Keratinocyte (primary cell): Measurements from ENCODE around the gene ADAMTS15. TPM values are rescaled to one million over a fixed set of nuclear protein-coding genes. Genes with fewer than 3 reads are reported as not detected.

Source experiments
- DNase-seq: peaks from one replicate; pipeline ENCODE4 v3.0.0-alpha.2; 2011; ENCODE audit warnings: low read depth, missing footprints, low spot score
- FAIRE-seq: peaks from 2 replicates; lab custom pipeline; 2011; peaks lifted over from hg19 to GRCh38; lab: Jason Lieb, UNC
- H2AFZ ChIP-seq: 2 replicates; pipeline ENCODE4 v1.6.0; 2012; ENCODE audit warnings: low read length, control low read depth, inconsistent platforms; ENCODE audit not compliant: control insufficient read depth
- H3K27ac ChIP-seq: 2 replicates; pipeline ENCODE4 v1.5.1; 2011; ENCODE audit warnings: low read length; ENCODE audit not compliant: control insufficient read depth, insufficient read depth
- H3K27me3 ChIP-seq: 3 replicates; pipeline ENCODE4 v1.6.0; 2011; ENCODE audit warnings: low read length; ENCODE audit not compliant: control insufficient read depth, insufficient read depth; ENCODE audit errors: extremely low read depth
- H3K36me3 ChIP-seq, 2 experiments: 2 replicates in 1 of 2; 3 replicates in 1 of 2; pipeline ENCODE4 v1.5.1; 2011; ENCODE audit warnings: low read length in 2 of 2, mild to moderate bottlenecking in 1 of 2; ENCODE audit not compliant: control insufficient read depth in 2 of 2, insufficient read depth in 2 of 2; ENCODE audit errors: extremely low read depth in 1 of 2
- H3K4me1 ChIP-seq: 3 replicates; pipeline ENCODE4 v1.5.1; 2011; ENCODE audit warnings: low read length; ENCODE audit not compliant: control insufficient read depth, insufficient read depth; ENCODE audit errors: extremely low read depth
- H3K4me2 ChIP-seq: 3 replicates; pipeline ENCODE4 v1.6.0; 2011; ENCODE audit warnings: low read depth, low read length; ENCODE audit not compliant: control insufficient read depth, insufficient read depth; ENCODE audit errors: extremely low read depth
- H3K4me3 ChIP-seq, 3 experiments: fragments of 200-600 bp in 1 of 3; sonication (generic) in 1 of 3; 2 replicates in 2 of 3; 3 replicates in 1 of 3; pipeline ENCODE4 v1.5.1; 2011 to 2016; ENCODE audit warnings: low read length in 3 of 3, mild to moderate bottlenecking in 3 of 3, control low read depth in 2 of 3, inconsistent platforms in 1 of 3, low read depth in 1 of 3, mixed read lengths in 1 of 3, mixed run types in 1 of 3, moderate library complexity in 1 of 3; ENCODE audit not compliant: control insufficient read depth in 2 of 3, insufficient read depth in 2 of 3; ENCODE audit errors: extremely low read depth in 1 of 3
- H3K79me2 ChIP-seq: 2 replicates; pipeline ENCODE4 v1.6.0; 2012; ENCODE audit warnings: low read length; ENCODE audit not compliant: control insufficient read depth, insufficient read depth
- H3K9ac ChIP-seq: 3 replicates; pipeline ENCODE4 v1.6.0; 2011; ENCODE audit warnings: low read length; ENCODE audit not compliant: control insufficient read depth, insufficient read depth; ENCODE audit errors: extremely low read depth
- H3K9me1 ChIP-seq: 3 replicates; pipeline ENCODE4 v1.6.0; 2011; ENCODE audit warnings: low read length; ENCODE audit not compliant: control insufficient read depth, insufficient read depth; ENCODE audit errors: extremely low read depth
- H3K9me3 ChIP-seq: 2 replicates; pipeline ENCODE4 v1.5.1; 2012; ENCODE audit warnings: low read depth, low read length; ENCODE audit not compliant: control insufficient read depth
- H4K20me1 ChIP-seq: 3 replicates; pipeline ENCODE4 v1.6.0; 2011; ENCODE audit warnings: low read length; ENCODE audit not compliant: control insufficient read depth, insufficient read depth; ENCODE audit errors: extremely low read depth
- EZH2 ChIP-seq: IDR thresholded peaks from one replicate; pipeline ENCODE4 v1.6.1; 2012; ENCODE audit warnings: inconsistent platforms, mild to moderate bottlenecking, low read length, moderate library complexity
- dilution Hi-C: fragments of 300-500 bp; cut with MboI; formaldehyde crosslinking; loops from one replicate; pipeline ENCODE4 v1.7.0; 2020; ENCODE audit warnings: low sequenced_read_pairs; ENCODE audit not compliant: extremely low pct_ligation_motif_present
- polyA plus RNA-seq, 5 experiments: library from polyadenylated mRNA; depleted of rRNA in 3 of 5; stranded (reverse) in 3 of 5; stranded (forward) in 1 of 5; unstranded in 1 of 5; fragments of >200 nt; gene quantifications; 1 replicate in 1 of 5; 2 replicates in 3 of 5; 3 replicates in 1 of 5; pipeline versions ENCODE4 v1.2.1 to v1.2.3, GENCODE V29; 2011 to 2012; ENCODE audit warnings: missing spikeins in 2 of 5, low read depth in 1 of 5, low replicate concordance in 1 of 5
- TF ChIP-seq, protein P1 (sequence below), 3 experiments: IDR thresholded peaks in 1 of 3; conservative IDR thresholded peaks in 1 of 3; optimal IDR thresholded peaks in 1 of 3; 2 replicates in 2 of 3; 3 replicates in 1 of 3; pipeline versions ENCODE3 to v1.5.1; 2011; ENCODE audit warnings: low read length in 3 of 3, mild to moderate bottlenecking in 3 of 3, moderate library complexity in 2 of 3, control low read depth in 1 of 3, inconsistent platforms in 1 of 3; ENCODE audit not compliant: insufficient read depth in 2 of 3; ENCODE audit errors: extremely low read depth in 1 of 3

ADAMTS15 gene
- polyA plus RNA-seq, 1 donor (not counting 4 experiments of a cell fraction or from before 2014, with no cell fraction given): 0.30 TPM

DNA sequence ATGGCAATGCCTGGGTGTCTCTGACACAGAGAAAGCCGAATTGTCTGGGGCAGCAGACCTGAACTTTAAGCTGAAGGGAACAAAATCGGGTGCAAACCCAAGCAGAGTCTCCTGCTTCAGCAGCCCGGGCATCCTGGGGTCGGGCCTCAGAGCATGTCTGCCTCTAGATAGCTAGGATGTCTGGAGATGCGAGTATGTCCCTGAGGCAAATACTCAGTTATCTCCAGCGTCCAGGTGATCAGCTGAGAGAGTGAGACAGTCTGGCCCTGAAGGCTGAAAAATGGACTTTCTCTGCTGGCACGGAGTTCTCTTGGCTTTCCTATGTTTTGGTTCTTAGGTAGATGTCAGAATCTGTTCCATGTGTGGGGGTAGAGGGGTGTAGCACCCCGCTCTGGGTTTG is 23.3 kb upstream of the ADAMTS15 start:
- Histone ChIP-seq H3K9me3 (no peaks in the 10 kb centered on the region), H3K4me1 (peaks cover 6% of the 10 kb centered on the region), H3K9ac (no peak overlapping the region), H4K20me1 (no peaks in the 10 kb centered on the region), H2AFZ (no peak overlapping the region), H3K27ac (no peak overlapping the region), H3K79me2 (no peaks in the 10 kb centered on the region), H3K4me2 (no peak overlapping the region), H3K36me3 (no peaks in the 10 kb centered on the region), H3K4me3 (no peak overlapping the region), H3K27me3 (peaks cover 83% of the 10 kb centered on the region), H3K9me1 (no peaks in the 10 kb centered on the region)
- dilution Hi-C loops: no loop called here
- TF ChIP-seq EZH2: no peak
- TF ChIP-seq, protein P1, sequence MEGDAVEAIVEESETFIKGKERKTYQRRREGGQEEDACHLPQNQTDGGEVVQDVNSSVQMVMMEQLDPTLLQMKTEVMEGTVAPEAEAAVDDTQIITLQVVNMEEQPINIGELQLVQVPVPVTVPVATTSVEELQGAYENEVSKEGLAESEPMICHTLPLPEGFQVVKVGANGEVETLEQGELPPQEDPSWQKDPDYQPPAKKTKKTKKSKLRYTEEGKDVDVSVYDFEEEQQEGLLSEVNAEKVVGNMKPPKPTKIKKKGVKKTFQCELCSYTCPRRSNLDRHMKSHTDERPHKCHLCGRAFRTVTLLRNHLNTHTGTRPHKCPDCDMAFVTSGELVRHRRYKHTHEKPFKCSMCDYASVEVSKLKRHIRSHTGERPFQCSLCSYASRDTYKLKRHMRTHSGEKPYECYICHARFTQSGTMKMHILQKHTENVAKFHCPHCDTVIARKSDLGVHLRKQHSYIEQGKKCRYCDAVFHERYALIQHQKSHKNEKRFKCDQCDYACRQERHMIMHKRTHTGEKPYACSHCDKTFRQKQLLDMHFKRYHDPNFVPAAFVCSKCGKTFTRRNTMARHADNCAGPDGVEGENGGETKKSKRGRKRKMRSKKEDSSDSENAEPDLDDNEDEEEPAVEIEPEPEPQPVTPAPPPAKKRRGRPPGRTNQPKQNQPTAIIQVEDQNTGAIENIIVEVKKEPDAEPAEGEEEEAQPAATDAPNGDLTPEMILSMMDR (optimal IDR thresholded peaks at IDR 0.05 in 1 of 3, IDR thresholded peaks at IDR 0.05 in 1 of 3, conservative IDR thresholded peaks at IDR 0.05 in 1 of 3; ENCODE audit: extremely low read depth in 1 of 3, insufficient read depth in 2 of 3, low read length in 3 of 3): no peak
- no peak for FAIRE-seq
- no peak for DNase-seq

DNA sequence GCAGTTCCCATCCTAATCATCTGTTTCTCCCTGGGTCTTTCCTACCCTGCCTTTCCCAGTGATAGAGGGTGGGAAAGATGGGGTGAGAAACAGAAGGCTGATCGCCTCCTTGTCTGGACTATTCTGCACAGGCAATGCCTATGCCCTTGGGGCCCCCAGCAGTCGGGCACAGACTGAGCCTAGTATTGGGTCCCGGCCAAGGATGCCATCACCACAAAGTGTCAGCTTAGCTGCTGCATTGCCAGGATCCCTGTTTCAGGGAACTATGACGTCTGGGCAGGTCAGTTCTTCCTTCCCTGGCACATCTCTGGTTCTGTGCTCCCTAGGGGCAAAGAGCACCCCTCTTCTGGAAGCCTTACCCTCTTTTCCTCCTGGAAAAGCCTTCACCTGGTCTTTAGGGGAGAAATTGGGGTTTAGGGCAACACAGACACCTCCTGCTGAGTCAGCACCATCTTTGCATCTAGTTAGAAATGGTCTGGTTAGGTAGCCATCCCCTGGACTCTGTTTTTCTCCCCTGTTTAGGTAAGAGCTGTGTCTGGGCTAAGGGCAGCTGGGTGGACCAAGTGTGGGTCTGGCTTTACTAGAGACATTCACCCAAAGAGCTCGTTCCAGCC is 22.1 kb upstream of the ADAMTS15 start:
- H3K79me2 ChIP-seq: no peaks in the 10 kb centered on the region
- H3K27ac ChIP-seq: no peak overlapping the region
- no peaks in the 10 kb centered on the region for H3K36me3 ChIP-seq
- no peaks in the 10 kb centered on the region for H3K4me1 ChIP-seq
- peaks cover 79% of the 10 kb centered on the region for H3K27me3 ChIP-seq
- TF ChIP-seq, protein P1 (optimal IDR thresholded peaks at IDR 0.05 in 1 of 3, IDR thresholded peaks at IDR 0.05 in 1 of 3, conservative IDR thresholded peaks at IDR 0.05 in 1 of 3; ENCODE audit: extremely low read depth in 1 of 3, insufficient read depth in 2 of 3, low read length in 3 of 3): no peak
- TF ChIP-seq EZH2: no peak
- no peaks in the 10 kb centered on the region for H3K9me1 ChIP-seq
- no peak for DNase-seq
- dilution Hi-C loops: no loop called here
- no peak overlapping the region for H3K9ac ChIP-seq
- no peaks in the 10 kb centered on the region for H3K9me3 ChIP-seq
- no peak overlapping the region for H3K4me3 ChIP-seq
- FAIRE-seq: no peak
- H4K20me1 ChIP-seq: no peaks in the 10 kb centered on the region
- H3K4me2 ChIP-seq: no peak overlapping the region
- H2AFZ ChIP-seq: no peak overlapping the region
